Measurements from ENCODE around the gene BACH2. TPM values are rescaled to one million over a fixed set of nuclear protein-coding genes. Genes with fewer than 3 reads are reported as not detected.

The BACH2 gene
- total and polyA plus RNA-seq, 2 experiments from 2014 or later = under 0.01 TPM; not detected in 1

- H3K27me3 ChIP-seq (replicated peaks; ENCODE audit: insufficient read depth) = peaks cover 45% of the 10 kb centered on the region
- H3K9me3 ChIP-seq (ENCODE audit: low read depth) = no peaks in the 10 kb centered on the region
- H3K9ac ChIP-seq = no peak overlapping the region
- no peak overlapping the region for H2AFZ ChIP-seq
- TF ChIP-seq EZH2 (IDR thresholded peaks at IDR 0.05; ENCODE audit: insufficient read depth, poor library complexity, severe bottlenecking) = no peak
- TF ChIP-seq EZH2phosphoT487 (IDR thresholded peaks at IDR 0.05; ENCODE audit: insufficient read depth, low read depth) = no peak
- WGBS, 2 experiments (ENCODE audit: low coverage in 1 of 2, low lambda C conversion rate in 2 of 2, missing lambda C conversion rate in 2 of 2) = 84 to 87% methylated on average over 7 of the region's 7 CpGs
- no peak for DNase-seq
- no peaks in the 10 kb centered on the region for H4K20me1 ChIP-seq (ENCODE audit: insufficient read depth)
- H3K9me2 ChIP-seq (ENCODE audit: insufficient read depth) = no peaks in the 10 kb centered on the region
- no peaks in the 10 kb centered on the region for H3K79me2 ChIP-seq (ENCODE audit: insufficient read depth)
- no peak overlapping the region for H3K4me3 ChIP-seq
- H3K36me3 ChIP-seq (ENCODE audit: low read depth) = no peaks in the 10 kb centered on the region
- no peaks in the 10 kb centered on the region for H3F3A ChIP-seq (ENCODE audit: insufficient read depth)
- no peak overlapping the region for H3K27ac ChIP-seq
- in situ Hi-C loops (cut with MboI) = no loop called here
- no peak overlapping the region for H3K4me2 ChIP-seq (ENCODE audit: unreplicated experiment)
- no peaks in the 10 kb centered on the region for H3K4me1 ChIP-seq (ENCODE audit: insufficient read depth)
These were observed 139.2 kb downstream of the BACH2 start for GRCh38 chr6:90157441-90157840.

- Histone ChIP-seq H3K9me2 (ENCODE audit: insufficient read depth) (no peaks in the 10 kb centered on the region), H2AFZ (no peak overlapping the region), H3K27ac (no peak overlapping the region), H3K4me3 (no peak overlapping the region), H3K27me3 (replicated peaks; ENCODE audit: insufficient read depth) (peaks cover 48% of the 10 kb centered on the region), H3K9me3 (ENCODE audit: low read depth) (no peaks in the 10 kb centered on the region), H4K20me1 (ENCODE audit: insufficient read depth) (no peaks in the 10 kb centered on the region), H3K4me2 (ENCODE audit: unreplicated experiment) (no peak overlapping the region), H3K4me1 (ENCODE audit: insufficient read depth) (no peaks in the 10 kb centered on the region), H3K36me3 (ENCODE audit: low read depth) (no peaks in the 10 kb centered on the region), H3F3A (ENCODE audit: insufficient read depth) (no peaks in the 10 kb centered on the region), H3K9ac (no peak overlapping the region), H3K79me2 (ENCODE audit: insufficient read depth) (no peaks in the 10 kb centered on the region)
- in situ Hi-C loops (cut with MboI) = no loop called here
- no peak for DNase-seq
- WGBS, 2 experiments (ENCODE audit: low coverage in 1 of 2, low lambda C conversion rate in 2 of 2, missing lambda C conversion rate in 2 of 2) = 79 to 86% methylated on average over 5 of the region's 5 CpGs
- TF ChIP-seq EZH2 (IDR thresholded peaks at IDR 0.05; ENCODE audit: insufficient read depth, poor library complexity, severe bottlenecking) (no peak), EZH2phosphoT487 (IDR thresholded peaks at IDR 0.05; ENCODE audit: insufficient read depth, low read depth) (no peak)
These were observed 139.8 kb downstream of the BACH2 start for GRCh38 chr6:90156861-90157260.

GRCh38 chr6:90154755-90155470, 141.7 kb downstream of the BACH2 start:
- no peaks in the 10 kb centered on the region for H4K20me1 ChIP-seq (ENCODE audit: insufficient read depth)
- H3K27ac ChIP-seq = no peak overlapping the region
- no peaks in the 10 kb centered on the region for H3K4me1 ChIP-seq (ENCODE audit: insufficient read depth)
- TF ChIP-seq EZH2phosphoT487 (IDR thresholded peaks at IDR 0.05; ENCODE audit: insufficient read depth, low read depth) = no peak
- TF ChIP-seq EZH2 (IDR thresholded peaks at IDR 0.05; ENCODE audit: insufficient read depth, poor library complexity, severe bottlenecking) = no peak
- no peak overlapping the region for H3K4me2 ChIP-seq (ENCODE audit: unreplicated experiment)
- no peaks in the 10 kb centered on the region for H3K79me2 ChIP-seq (ENCODE audit: insufficient read depth)
- no peaks in the 10 kb centered on the region for H3K9me2 ChIP-seq (ENCODE audit: insufficient read depth)
- no peaks in the 10 kb centered on the region for H3K36me3 ChIP-seq (ENCODE audit: low read depth)
- no peaks in the 10 kb centered on the region for H3K9me3 ChIP-seq (ENCODE audit: low read depth)
- H2AFZ ChIP-seq = no peak overlapping the region
- H3K9ac ChIP-seq = no peak overlapping the region
- in situ Hi-C loops (cut with MboI) = no loop called here
- H3K27me3 ChIP-seq (replicated peaks; ENCODE audit: insufficient read depth) = peaks cover 54% of the 10 kb centered on the region
- no peak overlapping the region for H3K4me3 ChIP-seq
- DNase-seq = no peak
- H3F3A ChIP-seq (ENCODE audit: insufficient read depth) = no peaks in the 10 kb centered on the region
- 47 to 53% methylated on average over 8 of the region's 8 CpGs for WGBS, 2 experiments (ENCODE audit: low coverage in 1 of 2, low lambda C conversion rate in 2 of 2, missing lambda C conversion rate in 2 of 2)

GRCh38 chr6:90151576-90152422, 144.8 kb downstream of the BACH2 start:
- in situ Hi-C loops (cut with MboI) = no loop called here
- no peak for TF ChIP-seq EZH2 (IDR thresholded peaks at IDR 0.05; ENCODE audit: insufficient read depth, poor library complexity, severe bottlenecking)
- TF ChIP-seq EZH2phosphoT487 (IDR thresholded peaks at IDR 0.05; ENCODE audit: insufficient read depth, low read depth) = no peak
- Histone ChIP-seq H4K20me1 (ENCODE audit: insufficient read depth) (no peaks in the 10 kb centered on the region), H3K27ac (no peak overlapping the region), H3F3A (ENCODE audit: insufficient read depth) (no peaks in the 10 kb centered on the region), H2AFZ (no peak overlapping the region), H3K79me2 (ENCODE audit: insufficient read depth) (no peaks in the 10 kb centered on the region), H3K4me2 (ENCODE audit: unreplicated experiment) (no peak overlapping the region), H3K27me3 (replicated peaks; ENCODE audit: insufficient read depth) (peaks cover 64% of the 10 kb centered on the region), H3K9me3 (ENCODE audit: low read depth) (no peaks in the 10 kb centered on the region), H3K36me3 (ENCODE audit: low read depth) (no peaks in the 10 kb centered on the region), H3K9me2 (ENCODE audit: insufficient read depth) (no peaks in the 10 kb centered on the region), H3K9ac (no peak overlapping the region), H3K4me1 (ENCODE audit: insufficient read depth) (no peaks in the 10 kb centered on the region), H3K4me3 (no peak overlapping the region)
- no peak for DNase-seq
- WGBS, 2 experiments (ENCODE audit: low coverage in 1 of 2, low lambda C conversion rate in 2 of 2, missing lambda C conversion rate in 2 of 2) = 76 to 79% methylated on average over 4 of the region's 4 CpGs

All from GM23248 (cell line).